HG02885 (cell line): ENCODE results near the gene TMEM225B.
"Not testable (repeated sequence)": the region's sequence is repeated elsewhere in the genome, so short reads cannot be mapped to it uniquely, and the experiment has no call there.

Experiments used
- ATAC-seq: cut with Tn5 transposase; IDR thresholded peaks from one replicate; pipeline ENCODE4 v1.9.1; 2021; ENCODE audit warnings: mild to moderate bottlenecking; ENCODE audit not compliant: unreplicated experiment, poor library complexity

Gene TMEM225B

GRCh38 chr7:99621271-99621670 is 23.2 kb downstream of the TMEM225B start:
- ATAC-seq: no peak

DNA sequence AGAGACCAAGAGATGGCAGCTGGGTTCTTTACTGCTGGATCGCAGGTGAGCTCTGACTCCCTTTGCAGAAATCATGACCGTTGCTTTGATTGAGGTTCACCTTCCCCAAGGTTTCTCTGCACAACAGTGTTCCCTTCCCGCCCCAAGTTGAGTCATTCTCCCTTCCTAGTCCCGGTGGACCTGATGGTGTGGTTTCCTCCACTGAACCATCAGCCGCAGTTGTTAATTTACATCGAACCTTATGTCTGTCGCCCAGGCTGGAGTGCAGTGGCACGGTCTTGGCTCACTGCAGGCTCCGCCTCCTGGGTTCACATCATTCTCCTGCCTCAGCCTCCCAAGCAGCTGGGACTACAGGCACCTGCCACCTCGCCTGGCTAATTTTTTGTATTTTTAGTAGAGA is 24.5 kb downstream of the TMEM225B start:
- ATAC-seq: no peak

- no peak for ATAC-seq
Observed at GRCh38 chr7:99623091-99623693, 25.1 kb downstream of the TMEM225B start.

- no peak for ATAC-seq
Observed at GRCh38 chr7:99623702-99624447, 25.8 kb downstream of the TMEM225B start.

DNA sequence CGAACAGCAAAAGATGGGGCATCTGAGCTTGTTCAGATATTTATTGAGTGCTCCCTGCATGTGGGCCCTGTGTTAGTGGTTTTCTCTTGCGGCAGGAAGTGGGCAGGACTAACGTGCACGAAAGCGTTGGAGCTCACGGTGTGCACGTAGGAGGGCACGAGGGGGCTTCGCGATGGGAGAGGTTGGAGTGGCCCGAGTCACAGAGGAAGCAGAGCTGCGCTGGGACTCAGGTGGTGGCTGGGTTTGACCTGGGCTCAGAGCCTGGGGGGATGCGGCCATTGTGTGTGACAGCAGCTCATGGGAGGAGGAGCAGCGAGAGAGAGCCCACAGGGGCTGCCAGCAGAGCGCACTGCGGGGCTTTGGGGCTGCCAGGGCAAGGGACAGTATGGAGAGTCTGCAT is 26.4 kb downstream of the TMEM225B start:
- ATAC-seq: no peak

DNA sequence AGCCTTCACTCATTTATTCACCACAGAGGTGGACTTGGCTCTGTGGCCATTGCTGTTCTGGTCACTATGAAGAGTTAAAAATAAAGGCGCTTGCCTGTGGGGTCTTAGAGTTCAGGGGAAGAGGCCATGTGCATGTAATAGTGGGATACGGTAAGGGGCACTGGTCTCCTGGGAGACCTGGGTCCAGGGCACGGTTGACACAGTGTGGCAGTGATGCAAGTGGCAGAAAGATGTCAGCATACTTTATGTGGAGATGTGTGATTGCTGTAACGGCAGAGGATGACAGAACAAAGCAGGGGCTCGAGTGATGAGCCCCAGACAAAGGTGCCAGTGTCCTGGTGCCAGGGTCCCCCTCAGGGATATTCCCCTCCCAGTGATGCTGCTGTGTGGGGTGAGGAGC is 27.3 kb downstream of the TMEM225B start:
- ATAC-seq: no peak

DNA sequence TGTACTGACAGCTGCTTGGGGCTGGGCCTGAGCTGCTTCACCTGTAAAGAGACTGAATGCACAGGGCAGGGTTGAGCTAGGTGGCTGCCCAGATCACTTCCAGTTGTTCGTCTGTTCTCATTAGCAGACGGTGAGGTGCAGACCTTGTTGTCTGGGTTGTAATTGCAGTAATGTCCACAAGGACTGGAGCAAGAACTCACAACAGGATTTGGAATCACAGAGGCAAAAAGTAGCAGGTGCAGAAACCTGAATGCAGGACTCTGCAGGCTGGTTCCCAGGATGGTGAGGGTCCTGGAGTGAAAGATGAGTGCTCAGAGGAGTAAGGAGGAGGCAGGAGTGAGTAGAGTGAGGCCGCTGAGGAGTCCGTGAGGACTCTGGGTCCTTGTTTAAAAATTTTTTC is 27.9 kb downstream of the TMEM225B start:
- no peak for ATAC-seq

DNA sequence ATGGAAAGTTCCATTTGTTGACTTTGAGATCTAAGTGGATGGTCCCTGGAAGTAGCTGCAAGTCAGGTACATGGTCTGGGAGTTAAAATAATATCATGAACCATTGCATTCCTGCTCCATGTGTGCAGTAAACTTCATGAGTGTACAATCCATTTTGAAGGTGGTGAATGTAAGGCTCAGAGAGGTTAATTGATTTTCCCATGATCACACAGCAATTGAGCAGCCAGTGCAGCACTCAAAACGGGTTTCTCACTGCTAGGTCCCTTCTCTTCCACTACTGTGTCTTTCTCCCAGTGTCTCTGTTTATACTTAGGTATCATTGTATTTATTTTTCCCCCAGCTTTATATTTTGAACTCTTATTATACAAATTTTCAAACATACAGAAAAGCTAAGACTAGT is 28.6 kb downstream of the TMEM225B start:
- ATAC-seq: no peak

DNA sequence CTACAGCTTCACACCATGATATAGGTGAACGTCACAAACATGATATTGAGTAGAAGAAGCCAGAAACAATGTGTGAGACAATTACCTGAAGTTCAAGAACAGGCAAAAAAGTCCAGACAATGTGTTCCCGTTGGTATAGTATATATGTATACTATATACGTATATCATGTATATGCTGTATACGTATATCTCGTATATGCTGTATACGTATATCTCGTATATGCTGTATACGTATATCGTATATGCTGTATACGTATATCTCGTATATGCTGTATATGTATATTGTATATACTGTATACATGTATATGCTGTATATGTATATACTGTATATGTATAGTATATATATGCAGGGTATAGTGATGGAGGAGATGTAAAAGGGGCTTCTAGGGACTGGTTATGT is 29.4 kb downstream of the TMEM225B start:
- ATAC-seq: no peak

GRCh38 chr7:99628471-99629465 is 30.7 kb downstream of the TMEM225B start:
- ATAC-seq: no peak

DNA sequence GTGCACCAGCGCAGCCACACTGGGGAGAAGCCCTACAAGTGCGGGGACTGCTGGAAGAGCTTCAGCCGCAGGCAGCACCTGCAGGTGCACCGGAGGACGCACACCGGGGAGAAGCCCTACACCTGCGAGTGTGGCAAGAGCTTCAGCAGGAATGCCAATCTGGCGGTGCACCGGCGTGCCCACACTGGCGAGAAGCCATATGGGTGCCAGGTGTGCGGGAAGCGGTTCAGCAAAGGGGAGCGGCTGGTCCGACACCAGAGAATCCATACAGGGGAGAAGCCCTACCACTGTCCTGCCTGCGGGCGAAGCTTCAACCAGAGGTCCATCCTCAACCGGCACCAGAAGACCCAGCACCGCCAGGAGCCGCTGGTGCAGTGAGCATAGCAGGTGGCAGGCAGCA is 31.6 kb downstream of the TMEM225B start:
- ATAC-seq: no peak

- ATAC-seq: no peak
Observed at GRCh38 chr7:99631295-99632109, 33.4 kb downstream of the TMEM225B start.

- ATAC-seq: not testable (repeated sequence)
Observed at GRCh38 chr7:99637414-99637813, 39.3 kb downstream of the TMEM225B start.

DNA sequence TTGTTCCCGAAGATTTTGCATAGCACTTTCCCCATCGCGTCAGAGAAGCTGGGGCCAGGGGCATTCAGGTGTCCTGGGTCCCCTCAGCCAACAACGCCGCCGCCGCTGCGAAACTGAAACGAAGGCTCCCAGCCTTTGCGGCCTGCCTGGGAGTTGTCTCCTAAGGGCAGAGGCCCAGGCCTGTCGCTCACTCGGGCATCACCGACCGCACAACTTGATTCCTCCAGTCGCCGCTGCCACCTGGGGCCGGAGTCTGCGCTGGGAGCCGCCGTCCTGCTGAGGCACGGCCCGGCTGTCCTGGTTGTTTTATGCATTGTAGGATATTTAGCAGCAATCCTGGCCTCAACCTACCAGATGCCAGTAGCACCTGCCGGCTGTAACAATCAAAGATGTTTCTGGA is 40.7 kb downstream of the TMEM225B start:
- no peak for ATAC-seq

DNA sequence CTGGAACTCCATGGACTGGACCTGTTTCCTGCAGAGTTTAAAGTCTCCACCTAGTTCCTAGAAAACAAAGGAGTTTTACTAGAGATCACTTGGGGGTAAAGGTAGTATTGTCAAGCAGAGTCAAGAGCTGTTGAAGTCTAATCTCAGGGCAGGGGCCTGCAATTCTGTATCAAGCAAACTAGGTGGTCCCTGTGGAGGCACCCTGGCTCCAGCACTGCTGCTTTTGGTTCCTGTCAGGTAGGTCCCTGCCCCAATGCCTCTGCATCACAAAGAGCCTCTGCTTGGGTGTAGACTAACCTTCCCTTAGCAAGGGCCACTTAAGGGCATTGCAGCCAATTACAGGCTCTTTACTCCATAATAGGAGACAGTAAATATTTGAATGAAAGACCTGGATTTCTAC is 41.2 kb downstream of the TMEM225B start:
- no peak for ATAC-seq

DNA sequence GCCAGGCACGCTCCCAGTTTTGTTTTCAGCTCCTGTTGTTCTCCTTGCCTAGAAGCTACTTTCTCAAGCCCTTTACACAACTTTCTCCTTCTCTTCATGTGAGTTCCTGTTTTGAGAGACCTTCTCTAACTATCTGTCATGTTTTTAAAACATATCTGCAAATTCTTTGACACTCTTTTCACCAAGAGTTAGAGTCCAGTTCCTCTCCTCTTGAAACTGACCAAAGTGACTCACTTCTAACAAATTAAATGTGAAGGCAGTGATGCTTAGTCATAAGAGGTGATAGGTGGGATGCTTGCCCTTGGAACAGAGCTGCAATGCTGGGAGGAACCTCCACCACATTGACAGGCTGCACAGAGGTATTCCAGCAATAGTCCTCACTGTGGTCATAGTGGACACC is 44.0 kb downstream of the TMEM225B start:
- ATAC-seq: no peak

DNA sequence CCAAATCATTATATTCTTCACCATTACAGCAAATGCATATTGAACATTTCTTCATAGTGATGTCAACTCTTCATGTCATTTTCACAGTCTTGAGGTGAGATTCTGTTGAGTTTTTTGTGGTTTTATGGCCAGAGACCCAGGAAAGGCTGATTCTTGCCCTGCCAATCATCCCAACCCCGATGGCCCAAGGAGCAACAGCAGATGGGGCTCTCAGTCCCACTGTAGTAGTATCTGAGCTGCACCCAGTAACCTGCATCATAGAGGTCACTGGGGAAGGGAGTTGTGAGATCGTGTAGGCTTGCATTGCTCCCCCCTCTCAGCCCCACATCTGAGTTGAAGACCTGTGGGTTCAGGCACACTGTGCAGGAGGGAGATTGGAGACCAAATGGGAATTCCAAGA is 45.4 kb downstream of the TMEM225B start:
- no peak for ATAC-seq

DNA sequence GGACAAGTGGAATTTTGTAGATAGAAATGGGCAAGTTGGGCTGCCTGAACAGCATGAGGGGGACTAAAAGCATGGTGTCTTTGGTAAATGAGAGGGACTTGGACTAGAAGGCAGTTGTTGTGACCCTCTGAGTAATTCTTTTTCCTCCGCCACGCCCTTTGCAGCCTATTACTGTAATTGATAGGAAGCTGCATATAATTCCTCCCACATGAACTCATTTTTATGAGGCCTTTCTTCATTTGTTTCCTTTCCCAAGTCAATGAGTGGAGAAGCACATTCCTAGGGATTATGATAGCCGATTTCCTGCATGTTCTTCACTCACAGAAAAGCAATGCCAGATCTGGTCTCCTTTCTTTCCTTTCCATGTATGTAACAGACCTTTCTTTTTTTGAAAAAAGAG is 46.4 kb downstream of the TMEM225B start:
- ATAC-seq: no peak

DNA sequence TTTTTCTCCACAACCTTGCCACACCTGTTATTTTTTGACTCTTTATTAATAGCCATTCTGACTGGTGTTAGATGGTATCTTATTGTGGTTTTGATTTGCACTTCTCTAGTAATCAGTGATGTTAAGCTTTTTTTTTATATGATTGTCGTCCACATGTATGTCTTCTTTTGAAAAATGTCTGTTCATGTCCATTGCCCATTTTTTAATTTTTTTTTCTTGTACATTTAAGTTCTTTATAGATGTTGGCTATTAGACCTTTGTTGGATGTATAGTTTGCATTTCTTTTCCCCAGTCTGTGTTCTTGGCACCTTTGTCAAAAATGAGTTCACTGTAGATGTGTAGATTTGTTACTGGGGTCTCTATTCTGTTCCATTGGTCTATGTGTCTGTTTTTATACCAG is 47.5 kb downstream of the TMEM225B start:
- no peak for ATAC-seq

DNA sequence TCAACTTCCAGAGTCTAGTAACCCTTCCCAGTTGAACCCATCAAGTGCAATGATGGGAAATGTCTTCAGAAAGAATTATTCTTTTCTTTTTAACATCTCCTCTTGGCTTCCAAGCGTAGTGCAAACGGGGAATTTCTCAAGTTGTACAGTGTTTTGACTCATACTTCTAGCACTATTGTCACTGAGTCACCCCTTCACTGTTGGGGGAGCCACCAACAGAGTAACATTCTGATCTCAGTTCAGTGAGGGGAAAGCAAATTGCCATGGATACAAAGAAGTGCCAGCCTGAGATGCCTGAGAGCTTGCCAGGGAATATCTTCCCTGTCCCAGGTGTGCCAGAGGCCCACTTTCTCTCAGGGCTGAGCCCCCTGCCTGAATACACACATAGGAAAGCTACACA is 50.8 kb downstream of the TMEM225B start:
- ATAC-seq: no peak
